ENCODE data around the gene AGTRAP. TPM values are rescaled to one million over a fixed set of nuclear protein-coding genes. Genes with fewer than 3 reads are reported as not detected.

The AGTRAP gene
- total and polyA plus RNA-seq, 9 of the 15 experiments (the other 6 are each of a cell fraction or from before 2014, with no cell fraction given): 26.8 to 105 (median 57.5) TPM

GRCh38 chr1:11735854-11736745, at the start of gene AGTRAP (continued):
- peak; percentile 81 for TF ChIP-seq CHD4 (IDR thresholded peaks at IDR 0.05; ENCODE audit: insufficient read depth, insufficient replicate concordance, low read depth, low read length, poor library complexity, severe bottlenecking)
- TF ChIP-seq CGGBP1 (CRISPR knock-in tag; IDR thresholded peaks at IDR 0.05): no peak
- TF ChIP-seq E2F3 (CRISPR knock-in tag; IDR thresholded peaks at IDR 0.05): peak; percentile 80; the same call in 1 of the 2 replicates
- TF ChIP-seq PCBP1 (IDR thresholded peaks at IDR 0.05; ENCODE audit: low read depth, low read length, poor library complexity, severe bottlenecking): no peak
- TF ChIP-seq, protein P1, sequence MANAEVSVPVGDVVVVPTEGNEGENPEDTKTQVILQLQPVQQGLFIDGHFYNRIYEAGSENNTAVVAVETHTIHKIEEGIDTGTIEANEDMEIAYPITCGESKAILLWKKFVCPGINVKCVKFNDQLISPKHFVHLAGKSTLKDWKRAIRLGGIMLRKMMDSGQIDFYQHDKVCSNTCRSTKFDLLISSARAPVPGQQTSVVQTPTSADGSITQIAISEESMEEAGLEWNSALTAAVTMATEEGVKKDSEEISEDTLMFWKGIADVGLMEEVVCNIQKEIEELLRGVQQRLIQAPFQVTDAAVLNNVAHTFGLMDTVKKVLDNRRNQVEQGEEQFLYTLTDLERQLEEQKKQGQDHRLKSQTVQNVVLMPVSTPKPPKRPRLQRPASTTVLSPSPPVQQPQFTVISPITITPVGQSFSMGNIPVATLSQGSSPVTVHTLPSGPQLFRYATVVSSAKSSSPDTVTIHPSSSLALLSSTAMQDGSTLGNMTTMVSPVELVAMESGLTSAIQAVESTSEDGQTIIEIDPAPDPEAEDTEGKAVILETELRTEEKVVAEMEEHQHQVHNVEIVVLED (CRISPR knock-in tag; IDR thresholded peaks at IDR 0.05): 0 out of 2 replicates have a peak, but pooled peaks have one; percentile 21
- TF ChIP-seq, protein P2, sequence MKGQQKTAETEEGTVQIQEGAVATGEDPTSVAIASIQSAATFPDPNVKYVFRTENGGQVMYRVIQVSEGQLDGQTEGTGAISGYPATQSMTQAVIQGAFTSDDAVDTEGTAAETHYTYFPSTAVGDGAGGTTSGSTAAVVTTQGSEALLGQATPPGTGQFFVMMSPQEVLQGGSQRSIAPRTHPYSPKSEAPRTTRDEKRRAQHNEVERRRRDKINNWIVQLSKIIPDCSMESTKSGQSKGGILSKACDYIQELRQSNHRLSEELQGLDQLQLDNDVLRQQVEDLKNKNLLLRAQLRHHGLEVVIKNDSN (CRISPR knock-in tag; IDR thresholded peaks at IDR 0.05): peak; percentile 98
- TF ChIP-seq ZNF778 (CRISPR knock-in tag; IDR thresholded peaks at IDR 0.05): no peak
- no peak for TF ChIP-seq CREB3 (tag; conservative IDR thresholded peaks at IDR 0.05; ENCODE audit: low read depth)
- peak; percentile 63; the same call in 1 of the 2 replicates for TF ChIP-seq BCOR (IDR thresholded peaks at IDR 0.05)
- peak; percentile 96 to 99 for TF ChIP-seq SIN3A (IDR thresholded peaks at IDR 0.05; ENCODE audit: borderline replicate concordance in 2 of 2, control insufficient read depth in 1 of 2, low read depth in 2 of 2, low read length in 2 of 2)
- TF ChIP-seq, protein P3, sequence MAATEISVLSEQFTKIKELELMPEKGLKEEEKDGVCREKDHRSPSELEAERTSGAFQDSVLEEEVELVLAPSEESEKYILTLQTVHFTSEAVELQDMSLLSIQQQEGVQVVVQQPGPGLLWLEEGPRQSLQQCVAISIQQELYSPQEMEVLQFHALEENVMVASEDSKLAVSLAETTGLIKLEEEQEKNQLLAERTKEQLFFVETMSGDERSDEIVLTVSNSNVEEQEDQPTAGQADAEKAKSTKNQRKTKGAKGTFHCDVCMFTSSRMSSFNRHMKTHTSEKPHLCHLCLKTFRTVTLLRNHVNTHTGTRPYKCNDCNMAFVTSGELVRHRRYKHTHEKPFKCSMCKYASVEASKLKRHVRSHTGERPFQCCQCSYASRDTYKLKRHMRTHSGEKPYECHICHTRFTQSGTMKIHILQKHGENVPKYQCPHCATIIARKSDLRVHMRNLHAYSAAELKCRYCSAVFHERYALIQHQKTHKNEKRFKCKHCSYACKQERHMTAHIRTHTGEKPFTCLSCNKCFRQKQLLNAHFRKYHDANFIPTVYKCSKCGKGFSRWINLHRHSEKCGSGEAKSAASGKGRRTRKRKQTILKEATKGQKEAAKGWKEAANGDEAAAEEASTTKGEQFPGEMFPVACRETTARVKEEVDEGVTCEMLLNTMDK (IDR thresholded peaks at IDR 0.05; ENCODE audit: borderline replicate concordance, insufficient read depth, low read depth, low read length, poor library complexity, severe bottlenecking): peak; percentile 58
- TF ChIP-seq EP400 (IDR thresholded peaks at IDR 0.05): peak; percentile 53
- no peak for TF ChIP-seq SNAPC5 (CRISPR knock-in tag; IDR thresholded peaks at IDR 0.05)
- TF ChIP-seq FOSL1 (tag; conservative IDR thresholded peaks at IDR 0.05): peak; percentile 35; the same call in 1 of the 2 replicates
- TF ChIP-seq MAX (CRISPR knock-in tag; IDR thresholded peaks at IDR 0.05): peak; percentile 81
- peak; percentile 84 for TF ChIP-seq HNRNPLL (IDR thresholded peaks at IDR 0.05; ENCODE audit: low read depth, low read length, poor library complexity, severe bottlenecking)
- 0 out of 2 replicates have a peak, but pooled peaks have one; percentile 3 for TF ChIP-seq ZNF79 (CRISPR knock-in tag; IDR thresholded peaks at IDR 0.05; ENCODE audit: low read depth)
- TF ChIP-seq ZNF133 (CRISPR knock-in tag; IDR thresholded peaks at IDR 0.05): no peak
- peak; percentile 43; the same call in 1 of the 2 replicates for TF ChIP-seq GABPA (tag; conservative IDR thresholded peaks at IDR 0.05; ENCODE audit: low read depth)
- TF ChIP-seq POLR2A (conservative IDR thresholded peaks at IDR 0.05): peak; percentile 81
